Panc1 (cell line): Measurements from ENCODE around the gene TMEM63B. TPM values are rescaled to one million over a fixed set of nuclear protein-coding genes. Genes with fewer than 3 reads are reported as not detected.
A peak's percentile ranks its signal among the peaks of the same experiment; 100 is the strongest.

ENCODE experiments used
- ATAC-seq: fragments of 200-7000 bp; cut with Tn5 transposase; 2 replicates; pipeline ENCODE4 v1.9.1; 2020; ENCODE audit warnings: mild to moderate bottlenecking, moderate library complexity
- BruUV-seq: library from RNA; stranded (reverse); fragments of 400-500 nt; replicated peaks from 2 replicates; lab custom pipeline; 2021; lab: Mats Ljungman, UMichigan
- CTCF ChIA-PET: fragments of 300-600 bp; sonication (Branson Sonifier 250); formaldehyde crosslinking; loops from one replicate; lab custom pipeline; 2022; ENCODE audit warnings: antibody characterized with exemption; lab: Charles Lee
- POLR2A ChIA-PET: fragments of 300-600 bp; sonication (Branson Sonifier 250); formaldehyde crosslinking; loops from one replicate; lab custom pipeline; 2022; ENCODE audit warnings: antibody characterized with exemption; lab: Charles Lee
- DNase-seq: peaks from one replicate; pipeline ENCODE4 v3.0.0-alpha.2; 2010; ENCODE audit warnings: low read depth, low spot score
- H3K27ac ChIP-seq: 2 replicates; pipeline ENCODE4 v1.5.1; 2011; ENCODE audit warnings: mild to moderate bottlenecking, low read length, inconsistent platforms
- H3K27me3 ChIP-seq: fragments of 200-500 bp; sonication (Bioruptor generic); 2 replicates; pipeline ENCODE4 v1.6.0; 2014; ENCODE audit warnings: low read length, inconsistent platforms; ENCODE audit not compliant: control insufficient read depth, insufficient read depth
- H3K36me3 ChIP-seq: fragments of 200-500 bp; sonication (Bioruptor generic); 2 replicates; pipeline ENCODE4 v1.5.1; 2014; ENCODE audit warnings: inconsistent platforms, mild to moderate bottlenecking, low read length, moderate library complexity; ENCODE audit not compliant: control insufficient read depth, insufficient read depth
- H3K4me1 ChIP-seq: 2 replicates; pipeline ENCODE4 v1.5.1; 2011; ENCODE audit warnings: inconsistent platforms, mild to moderate bottlenecking, low read length, moderate library complexity; ENCODE audit not compliant: control insufficient read depth, insufficient read depth
- H3K4me3 ChIP-seq, 2 experiments: 2 replicates each; pipeline ENCODE4 v1.5.1; 2011 to 2012; ENCODE audit warnings: low read depth in 2 of 2, low read length in 2 of 2, mild to moderate bottlenecking in 2 of 2, inconsistent platforms in 1 of 2, moderate library complexity in 1 of 2
- H3K9me3 ChIP-seq: fragments of 200-500 bp; sonication (Bioruptor generic); 2 replicates; pipeline ENCODE4 v1.5.1; 2014; ENCODE audit warnings: low read depth, mild to moderate bottlenecking, inconsistent platforms, low read length, moderate library complexity; ENCODE audit not compliant: control insufficient read depth, insufficient read depth
- POLR2AphosphoS5 ChIP-seq: IDR thresholded peaks from 2 replicates; pipeline ENCODE4 v1.6.1; 2012; ENCODE audit warnings: mild to moderate bottlenecking, low read depth, low read length, moderate library complexity
- SIN3A ChIP-seq: IDR thresholded peaks from 2 replicates; pipeline ENCODE4 v1.6.1; 2012; ENCODE audit warnings: low read depth, mild to moderate bottlenecking, low read length, moderate library complexity, borderline replicate concordance; ENCODE audit not compliant: insufficient read depth
- TCF7L2 ChIP-seq: IDR thresholded peaks from 2 replicates; pipeline ENCODE4 v1.6.1; 2011; ENCODE audit warnings: mild to moderate bottlenecking, low read depth, low read length, inconsistent platforms
- in situ Hi-C: cut with HindIII; loops from 2 replicates; pipeline ENCODE4 v1.10.0; 2016; ENCODE audit warnings: low sequenced_read_pairs, low pct_unique_long_range_greater_than_20kb
- intact Hi-C: fragments of 100-400 bp; cut with micrococcal nuclease; formaldehyde crosslinking; loops from one replicate; pipeline ENCODE4 v1.10.0; 2022; ENCODE audit not compliant: unreplicated experiment
- total RNA-seq: library from RNA; stranded (reverse); gene quantifications from one replicate; pipeline ENCODE4 v1.2.1, GENCODE V29; 2021; ENCODE audit not compliant: unreplicated experiment
- TF ChIP-seq, protein P1 (sequence below), 2 experiments: IDR thresholded peaks; 2 replicates each; pipeline ENCODE4 v1.6.1; 2011 to 2012; ENCODE audit warnings: low read depth in 2 of 2, control low read depth in 1 of 2, low read length in 1 of 2, mild to moderate bottlenecking in 1 of 2, moderate library complexity in 1 of 2; ENCODE audit not compliant: insufficient read depth in 1 of 2
- TF ChIP-seq, protein P2 (sequence below): fragments of 450-650 bp; IDR thresholded peaks from 2 replicates; pipeline ENCODE4 v1.5.1; 2017; ENCODE audit warnings: mild to moderate bottlenecking

Gene TMEM63B
- total RNA-seq, 1 experiment from 2014 or later, result 54.1 TPM

DNA sequence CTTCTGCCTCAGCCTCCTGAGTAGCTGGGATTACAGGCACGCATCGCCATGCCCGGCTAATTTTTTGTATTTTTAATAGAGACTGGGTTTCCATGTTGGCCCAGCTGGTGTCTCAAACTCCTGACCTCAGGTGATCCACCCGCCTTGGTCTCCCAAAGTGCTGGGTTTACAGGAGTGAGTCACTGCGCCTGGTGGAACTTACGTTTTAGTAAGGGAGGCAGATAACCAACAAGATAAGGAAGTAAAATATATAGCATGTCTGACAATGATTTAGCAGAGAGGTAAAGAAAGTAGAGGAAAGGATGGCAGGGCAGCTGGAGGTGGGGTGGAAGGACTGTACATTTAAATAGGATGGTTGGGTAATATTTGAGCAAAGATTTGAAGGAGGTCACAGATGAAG, 76.6 kb downstream of the TMEM63B start:
- Histone ChIP-seq H3K27ac (peak overlapping the region; percentile 68), H3K4me3 (no peak overlapping the region), H3K36me3 (no peaks in the 10 kb centered on the region), H3K9me3 (no peaks in the 10 kb centered on the region), H3K27me3 (no peaks in the 10 kb centered on the region), H3K4me1 (peaks cover 30% of the 10 kb centered on the region)
- ChIA-PET POLR2A (no interaction called here), CTCF (no interaction called here)
- intact Hi-C loops, result no loop called here
- ATAC-seq, result peak; percentile 46; the same call in 1 of the 2 replicates
- TF ChIP-seq, protein P1, sequence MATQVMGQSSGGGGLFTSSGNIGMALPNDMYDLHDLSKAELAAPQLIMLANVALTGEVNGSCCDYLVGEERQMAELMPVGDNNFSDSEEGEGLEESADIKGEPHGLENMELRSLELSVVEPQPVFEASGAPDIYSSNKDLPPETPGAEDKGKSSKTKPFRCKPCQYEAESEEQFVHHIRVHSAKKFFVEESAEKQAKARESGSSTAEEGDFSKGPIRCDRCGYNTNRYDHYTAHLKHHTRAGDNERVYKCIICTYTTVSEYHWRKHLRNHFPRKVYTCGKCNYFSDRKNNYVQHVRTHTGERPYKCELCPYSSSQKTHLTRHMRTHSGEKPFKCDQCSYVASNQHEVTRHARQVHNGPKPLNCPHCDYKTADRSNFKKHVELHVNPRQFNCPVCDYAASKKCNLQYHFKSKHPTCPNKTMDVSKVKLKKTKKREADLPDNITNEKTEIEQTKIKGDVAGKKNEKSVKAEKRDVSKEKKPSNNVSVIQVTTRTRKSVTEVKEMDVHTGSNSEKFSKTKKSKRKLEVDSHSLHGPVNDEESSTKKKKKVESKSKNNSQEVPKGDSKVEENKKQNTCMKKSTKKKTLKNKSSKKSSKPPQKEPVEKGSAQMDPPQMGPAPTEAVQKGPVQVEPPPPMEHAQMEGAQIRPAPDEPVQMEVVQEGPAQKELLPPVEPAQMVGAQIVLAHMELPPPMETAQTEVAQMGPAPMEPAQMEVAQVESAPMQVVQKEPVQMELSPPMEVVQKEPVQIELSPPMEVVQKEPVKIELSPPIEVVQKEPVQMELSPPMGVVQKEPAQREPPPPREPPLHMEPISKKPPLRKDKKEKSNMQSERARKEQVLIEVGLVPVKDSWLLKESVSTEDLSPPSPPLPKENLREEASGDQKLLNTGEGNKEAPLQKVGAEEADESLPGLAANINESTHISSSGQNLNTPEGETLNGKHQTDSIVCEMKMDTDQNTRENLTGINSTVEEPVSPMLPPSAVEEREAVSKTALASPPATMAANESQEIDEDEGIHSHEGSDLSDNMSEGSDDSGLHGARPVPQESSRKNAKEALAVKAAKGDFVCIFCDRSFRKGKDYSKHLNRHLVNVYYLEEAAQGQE (IDR thresholded peaks at IDR 0.05; ENCODE audit: insufficient read depth in 1 of 2, low read depth in 2 of 2, low read length in 1 of 2), result no peak
- TF ChIP-seq, protein P2, sequence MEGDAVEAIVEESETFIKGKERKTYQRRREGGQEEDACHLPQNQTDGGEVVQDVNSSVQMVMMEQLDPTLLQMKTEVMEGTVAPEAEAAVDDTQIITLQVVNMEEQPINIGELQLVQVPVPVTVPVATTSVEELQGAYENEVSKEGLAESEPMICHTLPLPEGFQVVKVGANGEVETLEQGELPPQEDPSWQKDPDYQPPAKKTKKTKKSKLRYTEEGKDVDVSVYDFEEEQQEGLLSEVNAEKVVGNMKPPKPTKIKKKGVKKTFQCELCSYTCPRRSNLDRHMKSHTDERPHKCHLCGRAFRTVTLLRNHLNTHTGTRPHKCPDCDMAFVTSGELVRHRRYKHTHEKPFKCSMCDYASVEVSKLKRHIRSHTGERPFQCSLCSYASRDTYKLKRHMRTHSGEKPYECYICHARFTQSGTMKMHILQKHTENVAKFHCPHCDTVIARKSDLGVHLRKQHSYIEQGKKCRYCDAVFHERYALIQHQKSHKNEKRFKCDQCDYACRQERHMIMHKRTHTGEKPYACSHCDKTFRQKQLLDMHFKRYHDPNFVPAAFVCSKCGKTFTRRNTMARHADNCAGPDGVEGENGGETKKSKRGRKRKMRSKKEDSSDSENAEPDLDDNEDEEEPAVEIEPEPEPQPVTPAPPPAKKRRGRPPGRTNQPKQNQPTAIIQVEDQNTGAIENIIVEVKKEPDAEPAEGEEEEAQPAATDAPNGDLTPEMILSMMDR, result no peak
- TF ChIP-seq TCF7L2 (no peak), SIN3A (no peak), POLR2AphosphoS5 (no peak)
- in situ Hi-C loops, result no loop called here
- BruUV-seq, result no TSS peak
- no peak for DNase-seq

Other genes starting within 250 kb of the TMEM63B start
- gene MRPL14, start 102 bp upstream of the TMEM63B start, total RNA-seq, result 82.0 TPM
- 1.2 TPM for gene CAPN11, start 31.3 kb downstream of the TMEM63B start, total RNA-seq
- 1.8 TPM for gene MYMX, start 89.4 kb downstream of the TMEM63B start, total RNA-seq
- gene SLC29A1, start 96.0 kb downstream of the TMEM63B start, total RNA-seq, result 263 TPM
- gene HSP90AB1, start 119.5 kb downstream of the TMEM63B start, total RNA-seq, result 1,253 TPM
- gene SLC35B2, start 130.0 kb downstream of the TMEM63B start, total RNA-seq, result 105 TPM
- 24.9 TPM for gene NFKBIE, start 138.0 kb downstream of the TMEM63B start, total RNA-seq
- 0.18 TPM for gene TMEM151B, start 142.9 kb downstream of the TMEM63B start, total RNA-seq
- gene AARS2, start 185.8 kb downstream of the TMEM63B start, total RNA-seq, result 13.1 TPM
- not detected for gene SPATS1, start 215.1 kb downstream of the TMEM63B start, total RNA-seq